K562 (cell line): Measurements from ENCODE around the gene POLR3K. TPM values are rescaled to one million over a fixed set of nuclear protein-coding genes. Genes with fewer than 3 reads are reported as not detected.
A peak's percentile ranks its signal among the peaks of the same experiment; 100 is the strongest.

ENCODE experiments used
- ARID1B ChIP-seq: fragments of 450-650 bp; IDR thresholded peaks from 2 replicates; pipeline ENCODE4 v1.6.1; 2016; ENCODE audit warnings: antibody characterized with exemption, mild to moderate bottlenecking, inconsistent platforms
- ASH1L ChIP-seq: fragments of 450-650 bp; IDR thresholded peaks from 2 replicates; pipeline ENCODE4 v1.6.1; 2018; ENCODE audit warnings: borderline replicate concordance, mild to moderate bottlenecking, low read depth; ENCODE audit not compliant: partially characterized antibody
- ATF7 ChIP-seq: fragments of 450-650 bp; IDR thresholded peaks from 2 replicates; pipeline ENCODE4 v1.7.1; 2014; ENCODE audit warnings: mild to moderate bottlenecking, moderate library complexity
- CAMTA2 ChIP-seq: fragments of 250-450 bp; sonication (Bioruptor Pico); conservative IDR thresholded peaks from 2 replicates; pipeline ENCODE4 v1.5.1; 2022
- DACH1 ChIP-seq: fragments of 450-650 bp; IDR thresholded peaks from 2 replicates; pipeline ENCODE4 v1.6.1; 2018; ENCODE audit not compliant: partially characterized antibody
- ELF4 ChIP-seq: fragments of 450-650 bp; formaldehyde crosslinking; IDR thresholded peaks from 2 replicates; pipeline ENCODE4 v1.4.0; 2022; ENCODE audit warnings: missing genetic modification characterization
- ESRRA ChIP-seq: fragments of 450-650 bp; IDR thresholded peaks from 2 replicates; pipeline ENCODE4 v1.6.1; 2014; ENCODE audit warnings: low read depth, mild to moderate bottlenecking, moderate library complexity, borderline replicate concordance
- ETS2 ChIP-seq: IDR thresholded peaks from 2 replicates; pipeline ENCODE4 v1.6.1; 2016; ENCODE audit warnings: borderline replicate concordance, missing genetic modification characterization, mild to moderate bottlenecking, moderate library complexity, missing compliant biosample characterization; ENCODE audit not compliant: poor library complexity, severe bottlenecking
- HDGF ChIP-seq: fragments of 450-650 bp; IDR thresholded peaks from 2 replicates; pipeline ENCODE4 v1.6.1; 2016
- JUND ChIP-seq, 2 experiments: IDR thresholded peaks; 2 replicates in 1 of 2; 3 replicates in 1 of 2; pipeline ENCODE4 v1.6.1; 2011; ENCODE audit warnings: borderline replicate concordance in 2 of 2, low read depth in 2 of 2, low read length in 2 of 2, improper control_type of control experiment in 1 of 2, missing biosample characterization in 1 of 2, missing genetic modification characterization in 1 of 2, missing genetic modification reagents in 1 of 2
- NCOR1 ChIP-seq: fragments of 450-650 bp; IDR thresholded peaks from 2 replicates; pipeline ENCODE4 v1.6.1; 2016; ENCODE audit warnings: mild to moderate bottlenecking, moderate library complexity
- NFE2 ChIP-seq: IDR thresholded peaks from 2 replicates; pipeline ENCODE4 v1.6.1; 2014; ENCODE audit warnings: antibody characterized with exemption, low read depth
- NFIX ChIP-seq: fragments of 250-450 bp; sonication (Bioruptor Pico); IDR thresholded peaks from 2 replicates; pipeline ENCODE4 v1.4.0; 2020; ENCODE audit warnings: low read depth, mild to moderate bottlenecking, moderate library complexity
- OTX1 ChIP-seq: fragments of 450-650 bp; formaldehyde crosslinking; IDR thresholded peaks from 2 replicates; pipeline ENCODE4 v1.4.0; 2022; ENCODE audit warnings: mild to moderate bottlenecking
- POLR3A ChIP-seq: IDR thresholded peaks from 2 replicates; pipeline ENCODE4 v1.6.1; 2011; ENCODE audit warnings: borderline replicate concordance, mild to moderate bottlenecking, moderate library complexity; ENCODE audit not compliant: insufficient read length, insufficient read depth; ENCODE audit errors: extremely low read depth
- TCF7L2 ChIP-seq: fragments of 150-350 bp; IDR thresholded peaks from 2 replicates; pipeline ENCODE4 v1.6.1; 2016; ENCODE audit warnings: low read depth, mild to moderate bottlenecking, low read length, moderate library complexity
- TRIM24 ChIP-seq, 2 experiments: fragments of 450-650 bp; IDR thresholded peaks; 2 replicates each; pipeline ENCODE4 v1.6.1; 2016
- ZNF12 ChIP-seq: sonication (generic); formaldehyde crosslinking; IDR thresholded peaks from 2 replicates; pipeline ENCODE4 v1.4.0; 2020; ENCODE audit warnings: mild to moderate bottlenecking, missing genetic modification reagents
- ZNF232 ChIP-seq: sonication (generic); formaldehyde crosslinking; IDR thresholded peaks from 2 replicates; pipeline ENCODE4 v1.8.0; 2022; ENCODE audit warnings: mild to moderate bottlenecking, missing genetic modification reagents
- ZNF696 ChIP-seq: fragments of 250-450 bp; sonication (Bioruptor Pico); conservative IDR thresholded peaks from 2 replicates; pipeline ENCODE4 v1.4.0; 2020; ENCODE audit warnings: mild to moderate bottlenecking, moderate library complexity
- ZZZ3 ChIP-seq: fragments of 450-650 bp; IDR thresholded peaks from 2 replicates; pipeline ENCODE4 v1.6.1; 2016; ENCODE audit warnings: antibody characterized with exemption, mild to moderate bottlenecking, moderate library complexity
- polyA plus RNA-seq, 8 experiments: library from polyadenylated mRNA; depleted of rRNA in 4 of 8; stranded (reverse) in 5 of 8; unstranded in 3 of 8; fragments of >200 nt; fragmentation: Nextera tagmentation in 2 of 8; fragmentation: Illumina TruSeq in 1 of 8; extraction: Ambion mirVana in 2 of 8; extraction: Trizol in 1 of 8; gene quantifications; 2 replicates each; pipeline versions ENCODE4 v1.2.1 to v1.2.3, GENCODE V29; 2011 to 2014; ENCODE audit warnings: inconsistent platforms in 1 of 8, missing spikeins in 1 of 8
- total RNA-seq, 7 experiments: library from RNA; depleted of rRNA in 6 of 7; stranded (reverse); fragments of >200 nt in 6 of 7; fragmentation: Illumina TruSeq in 2 of 7; extraction: Trizol in 2 of 7; gene quantifications; 2 replicates each; pipeline versions ENCODE4 v1.2.1 to v1.2.3, GENCODE V29; 2011 to 2021; ENCODE audit warnings: low replicate concordance in 1 of 7
- TF ChIP-seq, protein P1 (sequence below): fragments of 250-450 bp; sonication (Bioruptor Pico); IDR thresholded peaks from 2 replicates; pipeline ENCODE4 v1.8.0; 2022; ENCODE audit warnings: inconsistent platforms, mild to moderate bottlenecking, moderate library complexity, borderline replicate concordance
- TF ChIP-seq, protein P2 (sequence below), 2 experiments: IDR thresholded peaks; 2 replicates each; pipeline ENCODE4 v1.6.1; 2012; ENCODE audit warnings: improper control_type of control experiment in 2 of 2, low read depth in 2 of 2, low read length in 2 of 2, borderline replicate concordance in 1 of 2
- TF ChIP-seq, protein P3 (sequence below): fragments of 450-650 bp; IDR thresholded peaks from 2 replicates; pipeline ENCODE4 v1.6.1; 2016; ENCODE audit warnings: missing biosample characterization, missing genetic modification characterization

POLR3K gene
- total and polyA plus RNA-seq, 9 of the 15 experiments (the other 6 are each of a cell fraction or from before 2014, with no cell fraction given): 42.1 to 315 (median 86.7) TPM

DNA sequence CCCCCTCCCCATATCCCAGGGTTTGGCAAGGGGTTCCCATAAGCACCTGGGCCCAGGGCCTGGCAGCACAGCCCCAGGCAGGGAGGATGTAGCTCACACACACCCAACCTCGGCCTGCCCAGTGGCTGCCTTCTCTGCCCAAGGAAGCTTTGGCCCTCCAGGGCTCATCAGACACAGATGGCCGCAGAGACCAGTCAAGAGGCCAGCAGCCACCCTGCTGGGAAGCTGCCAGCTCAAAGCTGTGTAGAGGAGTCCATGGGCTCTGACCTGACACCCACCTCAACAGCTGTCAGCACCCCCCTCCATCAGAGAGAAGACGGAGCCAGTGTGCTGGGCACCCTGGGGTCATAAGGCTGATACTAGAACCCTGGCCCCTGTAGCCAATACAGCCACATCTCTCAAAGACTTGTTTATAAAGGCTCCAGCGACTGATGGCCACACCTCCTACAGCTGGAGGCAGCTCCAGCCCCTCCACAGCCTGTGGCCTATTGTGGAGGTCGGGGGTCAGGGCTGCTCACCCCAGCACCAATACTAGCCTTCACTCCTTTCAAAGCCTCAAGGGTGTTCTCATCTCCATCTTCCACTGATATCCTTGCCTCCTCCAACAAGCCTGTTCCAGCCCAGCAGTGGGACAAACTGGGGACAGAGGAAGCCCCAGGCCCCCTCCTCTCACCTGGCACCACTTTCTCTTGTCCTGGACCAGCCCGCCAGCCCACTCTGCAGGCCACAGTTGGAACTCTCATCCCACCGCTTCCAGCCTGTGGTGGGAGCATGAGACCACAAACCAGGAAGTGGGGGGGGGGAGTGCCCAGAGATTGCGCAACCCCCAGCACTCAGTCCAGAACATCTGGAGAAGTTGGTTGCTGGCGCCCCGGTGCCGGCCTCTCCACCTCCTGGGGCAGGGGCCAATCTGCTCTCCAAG lies 22.4 kb upstream of the POLR3K start (continued):
- TF ChIP-seq, protein P1, sequence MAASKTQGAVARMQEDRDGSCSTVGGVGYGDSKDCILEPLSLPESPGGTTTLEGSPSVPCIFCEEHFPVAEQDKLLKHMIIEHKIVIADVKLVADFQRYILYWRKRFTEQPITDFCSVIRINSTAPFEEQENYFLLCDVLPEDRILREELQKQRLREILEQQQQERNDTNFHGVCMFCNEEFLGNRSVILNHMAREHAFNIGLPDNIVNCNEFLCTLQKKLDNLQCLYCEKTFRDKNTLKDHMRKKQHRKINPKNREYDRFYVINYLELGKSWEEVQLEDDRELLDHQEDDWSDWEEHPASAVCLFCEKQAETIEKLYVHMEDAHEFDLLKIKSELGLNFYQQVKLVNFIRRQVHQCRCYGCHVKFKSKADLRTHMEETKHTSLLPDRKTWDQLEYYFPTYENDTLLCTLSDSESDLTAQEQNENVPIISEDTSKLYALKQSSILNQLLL (CRISPR knock-in tag): no peak
- TF ChIP-seq HDGF: no peak
- TF ChIP-seq, protein P2, sequence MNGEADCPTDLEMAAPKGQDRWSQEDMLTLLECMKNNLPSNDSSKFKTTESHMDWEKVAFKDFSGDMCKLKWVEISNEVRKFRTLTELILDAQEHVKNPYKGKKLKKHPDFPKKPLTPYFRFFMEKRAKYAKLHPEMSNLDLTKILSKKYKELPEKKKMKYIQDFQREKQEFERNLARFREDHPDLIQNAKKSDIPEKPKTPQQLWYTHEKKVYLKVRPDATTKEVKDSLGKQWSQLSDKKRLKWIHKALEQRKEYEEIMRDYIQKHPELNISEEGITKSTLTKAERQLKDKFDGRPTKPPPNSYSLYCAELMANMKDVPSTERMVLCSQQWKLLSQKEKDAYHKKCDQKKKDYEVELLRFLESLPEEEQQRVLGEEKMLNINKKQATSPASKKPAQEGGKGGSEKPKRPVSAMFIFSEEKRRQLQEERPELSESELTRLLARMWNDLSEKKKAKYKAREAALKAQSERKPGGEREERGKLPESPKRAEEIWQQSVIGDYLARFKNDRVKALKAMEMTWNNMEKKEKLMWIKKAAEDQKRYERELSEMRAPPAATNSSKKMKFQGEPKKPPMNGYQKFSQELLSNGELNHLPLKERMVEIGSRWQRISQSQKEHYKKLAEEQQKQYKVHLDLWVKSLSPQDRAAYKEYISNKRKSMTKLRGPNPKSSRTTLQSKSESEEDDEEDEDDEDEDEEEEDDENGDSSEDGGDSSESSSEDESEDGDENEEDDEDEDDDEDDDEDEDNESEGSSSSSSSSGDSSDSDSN (IDR thresholded peaks at IDR 0.05; ENCODE audit: borderline replicate concordance in 1 of 2, low read depth in 2 of 2, low read length in 2 of 2): no peak
- no peak for TF ChIP-seq ZNF232 (CRISPR knock-in tag)
- peak; percentile 38; the same call in 1 of the 2 replicates for TF ChIP-seq ARID1B
- TF ChIP-seq TRIM24 (IDR thresholded peaks at IDR 0.05): peak in 1 of 2 experiments; percentile 50; a peak in 1 of 4 replicates
- TF ChIP-seq ZZZ3: no peak
- no peak for TF ChIP-seq CAMTA2
- peak; percentile 42 for TF ChIP-seq DACH1
- TF ChIP-seq ELF4: 0 out of 2 replicates have a peak, but pooled peaks have one; percentile 59
- TF ChIP-seq ZNF12 (CRISPR knock-in tag): no peak
- no peak for TF ChIP-seq NFIX (CRISPR knock-in tag)
- no peak for TF ChIP-seq ASH1L
- no peak for TF ChIP-seq ZNF696 (CRISPR knock-in tag)
- peak; percentile 50; the same call in 1 of the 2 replicates for TF ChIP-seq ATF7
- TF ChIP-seq NCOR1: no peak
- TF ChIP-seq POLR3A: no peak
- no peak for TF ChIP-seq JUND (IDR thresholded peaks at IDR 0.05; ENCODE audit: borderline replicate concordance, low read depth, low read length)
- TF ChIP-seq JUND (tag; IDR thresholded peaks at IDR 0.05; ENCODE audit: borderline replicate concordance, low read depth, low read length): no peak
- TF ChIP-seq TCF7L2: no peak
- no peak for TF ChIP-seq NFE2
- TF ChIP-seq ETS2 (tag): no peak
- TF ChIP-seq, protein P3, sequence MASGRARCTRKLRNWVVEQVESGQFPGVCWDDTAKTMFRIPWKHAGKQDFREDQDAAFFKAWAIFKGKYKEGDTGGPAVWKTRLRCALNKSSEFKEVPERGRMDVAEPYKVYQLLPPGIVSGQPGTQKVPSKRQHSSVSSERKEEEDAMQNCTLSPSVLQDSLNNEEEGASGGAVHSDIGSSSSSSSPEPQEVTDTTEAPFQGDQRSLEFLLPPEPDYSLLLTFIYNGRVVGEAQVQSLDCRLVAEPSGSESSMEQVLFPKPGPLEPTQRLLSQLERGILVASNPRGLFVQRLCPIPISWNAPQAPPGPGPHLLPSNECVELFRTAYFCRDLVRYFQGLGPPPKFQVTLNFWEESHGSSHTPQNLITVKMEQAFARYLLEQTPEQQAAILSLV (tag): peak; percentile 95
- no peak for TF ChIP-seq OTX1
- peak; percentile 65; the same call in 1 of the 2 replicates for TF ChIP-seq ESRRA
